IMR-90 (cell line): Measurements from ENCODE around the gene MLIP. TPM values are rescaled to one million over a fixed set of nuclear protein-coding genes. Genes with fewer than 3 reads are reported as not detected.

ENCODE experiments used
- ATAC-seq: fragments of 200-7000 bp; cut with Tn5 transposase; 2 replicates; pipeline ENCODE4 v1.9.1; 2020; ENCODE audit warnings: low read depth, mild to moderate bottlenecking, moderate library complexity
- Bru-seq: library from RNA; stranded (reverse); fragments of 400-500 nt; gene quantifications from one replicate; lab custom pipeline; 2021; lab: Mats Ljungman, UMichigan
- BruChase-seq, 2 experiments: library from RNA; stranded (reverse); fragments of 400-500 nt; gene quantifications; one replicate each; lab custom pipeline; 2021; lab: Mats Ljungman, UMichigan
- BruUV-seq: library from RNA; stranded (reverse); fragments of 400-500 nt; replicated peaks from 2 replicates; lab custom pipeline; 2021; lab: Mats Ljungman, UMichigan
- CTCF ChIA-PET: fragments of 300-600 bp; formaldehyde crosslinking; extraction: SDS; loops from one replicate; lab custom pipeline; 2021; ENCODE audit warnings: antibody characterized with exemption; lab: Yijun Ruan, JAX
- POLR2A ChIA-PET: fragments of 300-600 bp; sonication (Branson Sonifier 250); formaldehyde crosslinking; loops from one replicate; lab custom pipeline; 2022; ENCODE audit warnings: antibody characterized with exemption; ENCODE audit not compliant: unreplicated experiment; lab: Charles Lee
- DNase-seq: peaks from one replicate; pipeline ENCODE4 v3.0.0; 2013
- H2AFZ ChIP-seq: replicated peaks from 2 replicates; pipeline ENCODE3; 2013; ENCODE audit warnings: low read length, mild to moderate bottlenecking; ENCODE audit not compliant: poor library complexity
- H2AK5ac ChIP-seq: 2 replicates; pipeline ENCODE4 v1.6.1; 2013; ENCODE audit warnings: low read depth, low read length, inconsistent platforms
- H2AK9ac ChIP-seq: replicated peaks from 2 replicates; pipeline ENCODE3; 2013; ENCODE audit warnings: mild to moderate bottlenecking, low read depth, low read length, moderate library complexity; ENCODE audit not compliant: poor library complexity
- H2BK120ac ChIP-seq: 2 replicates; pipeline ENCODE4 v1.6.1; 2013; ENCODE audit warnings: low read depth, low read length, inconsistent platforms
- H2BK15ac ChIP-seq: 3 replicates; pipeline ENCODE4 v1.6.1; 2013; ENCODE audit warnings: low read depth, low read length, inconsistent platforms
- H2BK20ac ChIP-seq: 2 replicates; pipeline ENCODE4 v1.6.1; 2013; ENCODE audit warnings: low read depth, mild to moderate bottlenecking, inconsistent platforms, low read length, moderate library complexity
- H2BK5ac ChIP-seq: 2 replicates; pipeline ENCODE4 v1.6.1; 2013; ENCODE audit warnings: mild to moderate bottlenecking, low read depth, low read length, inconsistent platforms; ENCODE audit not compliant: poor library complexity, severe bottlenecking
- H3K14ac ChIP-seq: replicated peaks from 2 replicates; pipeline ENCODE4 v1.6.1; 2013; ENCODE audit warnings: low read depth, low read length, inconsistent platforms
- H3K18ac ChIP-seq: 2 replicates; pipeline ENCODE4 v1.6.1; 2013; ENCODE audit warnings: low read depth, low read length, control low read depth
- H3K23ac ChIP-seq: 2 replicates; pipeline ENCODE4 v1.6.1; 2013; ENCODE audit warnings: low read depth, low read length, inconsistent platforms
- H3K27ac ChIP-seq: 2 replicates; pipeline ENCODE4 v1.5.1; 2013; ENCODE audit warnings: mild to moderate bottlenecking, control low read depth, low read length; ENCODE audit not compliant: insufficient read depth
- H3K27me3 ChIP-seq: 2 replicates; pipeline ENCODE4 v1.6.1; 2013; ENCODE audit warnings: low read length; ENCODE audit not compliant: control insufficient read depth, insufficient read depth
- H3K36me3 ChIP-seq: 2 replicates; pipeline ENCODE4 v1.6.1; 2013; ENCODE audit warnings: low read length, mixed read lengths; ENCODE audit not compliant: control insufficient read depth, insufficient read depth
- H3K4ac ChIP-seq: 2 replicates; pipeline ENCODE4 v1.6.1; 2013; ENCODE audit warnings: low read depth, low read length, inconsistent platforms
- H3K4me1 ChIP-seq: 2 replicates; pipeline ENCODE4 v1.6.1; 2013; ENCODE audit warnings: low read length, mixed read lengths; ENCODE audit not compliant: control insufficient read depth, insufficient read depth
- H3K4me2 ChIP-seq: 2 replicates; pipeline ENCODE4 v1.6.1; 2013; ENCODE audit warnings: low read depth, mild to moderate bottlenecking, control low read depth, low read length, moderate library complexity
- H3K4me3 ChIP-seq: 2 replicates; pipeline ENCODE4 v1.5.1; 2013; ENCODE audit warnings: low read depth, mild to moderate bottlenecking, control low read depth, low read length, moderate library complexity; ENCODE audit not compliant: insufficient read depth
- H3K56ac ChIP-seq: 2 replicates; pipeline ENCODE4 v1.6.1; 2013; ENCODE audit warnings: low read length, inconsistent platforms; ENCODE audit not compliant: insufficient read depth; ENCODE audit errors: extremely low read depth
- H3K79me1 ChIP-seq, 2 experiments: 2 replicates each; pipeline ENCODE4 v1.6.1; 2013; ENCODE audit warnings: low read length in 2 of 2, inconsistent platforms in 1 of 2, low read depth in 1 of 2
- H3K9ac ChIP-seq: 2 replicates; pipeline ENCODE4 v1.6.1; 2013; ENCODE audit warnings: low read depth, low read length, control low read depth
- H3K9me1 ChIP-seq: 2 replicates; pipeline ENCODE4 v1.6.1; 2013; ENCODE audit warnings: low read length, inconsistent platforms; ENCODE audit not compliant: insufficient read depth
- H3K9me3 ChIP-seq: 2 replicates; pipeline ENCODE4 v1.6.1; 2013; ENCODE audit warnings: low read length; ENCODE audit not compliant: control insufficient read depth, insufficient read depth
- H4K20me1 ChIP-seq: 2 replicates; pipeline ENCODE4 v1.6.1; 2013; ENCODE audit warnings: low read length, inconsistent platforms; ENCODE audit not compliant: insufficient read depth
- H4K5ac ChIP-seq: 2 replicates; pipeline ENCODE4 v1.6.1; 2013; ENCODE audit warnings: mild to moderate bottlenecking, low read depth, low read length, control low read depth
- H4K8ac ChIP-seq, 2 experiments: 2 replicates each; pipeline ENCODE4 v1.6.1; 2013; ENCODE audit warnings: low read depth in 2 of 2, low read length in 2 of 2, control low read depth in 1 of 2, inconsistent platforms in 1 of 2
- H4K91ac ChIP-seq: 2 replicates; pipeline ENCODE4 v1.6.1; 2013; ENCODE audit warnings: low read depth, low read length, inconsistent platforms; ENCODE audit not compliant: insufficient read depth
- CHD1 ChIP-seq: IDR thresholded peaks from 2 replicates; pipeline ENCODE4 v1.6.1; 2012; ENCODE audit warnings: low read depth, low read length, improper control_type of control experiment
- FOS ChIP-seq: fragments of 150-350 bp; IDR thresholded peaks from 2 replicates; pipeline ENCODE4 v1.6.1; 2016; ENCODE audit warnings: low read depth, low read length
- MAZ ChIP-seq: IDR thresholded peaks from 2 replicates; pipeline ENCODE4 v1.6.1; 2012; ENCODE audit warnings: low read depth, mild to moderate bottlenecking, low read length, improper control_type of control experiment, moderate library complexity, borderline replicate concordance
- NFE2L2 ChIP-seq: fragments of 150-350 bp; IDR thresholded peaks from 2 replicates; pipeline ENCODE4 v1.6.1; 2016; ENCODE audit warnings: low read depth, mild to moderate bottlenecking, low read length
- POLR2A ChIP-seq: IDR thresholded peaks from 2 replicates; pipeline ENCODE4 v1.6.1; 2012; ENCODE audit warnings: mild to moderate bottlenecking, low read depth, low read length
- RAD21 ChIP-seq: IDR thresholded peaks from 2 replicates; pipeline ENCODE4 v1.6.1; 2012; ENCODE audit warnings: low read length, improper control_type of control experiment
- RCOR1 ChIP-seq: IDR thresholded peaks from 2 replicates; pipeline ENCODE4 v1.6.1; 2012; ENCODE audit warnings: mild to moderate bottlenecking, low read length, improper control_type of control experiment; ENCODE audit not compliant: insufficient replicate concordance
- RFX5 ChIP-seq: IDR thresholded peaks from 2 replicates; pipeline ENCODE4 v1.8.0; 2012; ENCODE audit warnings: low read depth, mild to moderate bottlenecking, low read length, moderate library complexity
- SMC3 ChIP-seq: fragments of 150-350 bp; IDR thresholded peaks from 2 replicates; pipeline ENCODE4 v1.6.1; 2016; ENCODE audit warnings: low read depth, mild to moderate bottlenecking, antibody characterized with exemption, low read length, moderate library complexity
- USF2 ChIP-seq: fragments of 150-350 bp; IDR thresholded peaks from 2 replicates; pipeline ENCODE4 v1.6.1; 2017; ENCODE audit warnings: mild to moderate bottlenecking, antibody characterized with exemption, low read length, low read depth
- WGBS, 2 experiments: methylation state at CpG; one replicate each; pipeline versions ENCODE4 v1.1.5 to v1.1.7; 2013; ENCODE audit warnings: missing lambda C conversion rate in 2 of 2; ENCODE audit not compliant: insufficient read length in 1 of 2; ENCODE audit errors: extremely low coverage in 2 of 2; 5-methylcytosine and 5-hydroxymethylcytosine counted together
- dilution Hi-C: fragments of 300-500 bp; cut with HindIII; formaldehyde crosslinking; loops from one replicate; pipeline ENCODE4 v1.14.3; 2018; ENCODE audit warnings: low sequenced_read_pairs; ENCODE audit not compliant: unreplicated experiment
- in situ Hi-C: fragments of 300-500 bp; cut with MboI; formaldehyde crosslinking; loops from 3 replicates; pipeline ENCODE4 v1.14.3; 2019; ENCODE audit warnings: low sequenced_read_pairs, inconsistent platforms, mixed read lengths
- intact Hi-C: fragments of 100-400 bp; cut with micrococcal nuclease; formaldehyde crosslinking; loops from 2 replicates; pipeline ENCODE4 v1.10.0; 2022
- long read RNA-seq: library from polyadenylated mRNA; unstranded; transcript quantifications from one replicate; pipeline ENCODE4 v2.0.0, GENCODE V29; 2021; ENCODE audit not compliant: unreplicated experiment
- polyA plus RNA-seq, 3 experiments: library from polyadenylated mRNA; depleted of rRNA; stranded (reverse); fragments of >200 nt; gene quantifications; 2 replicates each; pipeline ENCODE4 v1.2.3, GENCODE V29; 2012; ENCODE audit warnings: low replicate concordance in 1 of 3
- total RNA-seq: library from RNA; depleted of rRNA; stranded (reverse); fragments of >200 nt; gene quantifications from 2 replicates; pipeline ENCODE4 v1.2.3, GENCODE V29; 2012; rRNA removed
- TF ChIP-seq, protein P1 (sequence below): conservative IDR thresholded peaks from 2 replicates; pipeline ENCODE4 v1.5.1; 2012; ENCODE audit warnings: mild to moderate bottlenecking, low read depth, low read length, improper control_type of control experiment

The MLIP gene, protein sequence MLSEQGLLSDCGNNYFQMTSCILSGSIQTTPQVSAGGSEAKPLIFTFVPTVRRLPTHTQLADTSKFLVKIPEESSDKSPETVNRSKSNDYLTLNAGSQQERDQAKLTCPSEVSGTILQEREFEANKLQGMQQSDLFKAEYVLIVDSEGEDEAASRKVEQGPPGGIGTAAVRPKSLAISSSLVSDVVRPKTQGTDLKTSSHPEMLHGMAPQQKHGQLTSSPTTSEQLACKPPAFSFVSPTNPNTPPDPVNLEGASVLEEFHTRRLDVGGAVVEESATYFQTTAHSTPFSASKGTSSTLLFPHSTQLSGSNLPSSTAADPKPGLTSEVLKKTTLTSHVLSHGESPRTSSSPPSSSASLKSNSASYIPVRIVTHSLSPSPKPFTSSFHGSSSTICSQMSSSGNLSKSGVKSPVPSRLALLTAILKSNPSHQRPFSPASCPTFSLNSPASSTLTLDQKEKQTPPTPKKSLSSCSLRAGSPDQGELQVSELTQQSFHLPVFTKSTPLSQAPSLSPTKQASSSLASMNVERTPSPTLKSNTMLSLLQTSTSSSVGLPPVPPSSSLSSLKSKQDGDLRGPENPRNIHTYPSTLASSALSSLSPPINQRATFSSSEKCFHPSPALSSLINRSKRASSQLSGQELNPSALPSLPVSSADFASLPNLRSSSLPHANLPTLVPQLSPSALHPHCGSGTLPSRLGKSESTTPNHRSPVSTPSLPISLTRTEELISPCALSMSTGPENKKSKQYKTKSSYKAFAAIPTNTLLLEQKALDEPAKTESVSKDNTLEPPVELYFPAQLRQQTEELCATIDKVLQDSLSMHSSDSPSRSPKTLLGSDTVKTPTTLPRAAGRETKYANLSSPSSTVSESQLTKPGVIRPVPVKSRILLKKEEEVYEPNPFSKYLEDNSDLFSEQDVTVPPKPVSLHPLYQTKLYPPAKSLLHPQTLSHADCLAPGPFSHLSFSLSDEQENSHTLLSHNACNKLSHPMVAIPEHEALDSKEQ
- total RNA-seq (not detected in 2 replicates), polyA plus RNA-seq (2012; rRNA removed) (not detected in 2 replicates), Bru-seq, nascent RNA (percentile 6 among the genes with signal in this experiment), BruChase-seq, experiment 1, labeled RNA remaining after a 6-hour chase (percentile 20 among the genes with signal in this experiment), BruChase-seq, experiment 2, labeled RNA remaining after a 2-hour chase (percentile 14 among the genes with signal in this experiment)
- polyA plus RNA-seq (2012; cell fraction: cytosol; rRNA removed), result not detected in 2 replicates
- polyA plus RNA-seq (2012; cell fraction: nucleus; rRNA removed; ENCODE audit: low replicate concordance), result not detected in 2 replicates
- long read RNA-seq, result 0 reads

GRCh38 chr6:54111341-54112045 is at the start of gene MLIP:
MLIP (plus strand) TSS chr6:54111443; CDS start chr6:54111480, 37 bp downstream.
- no peak within 1 kb of the TSS for H2BK120ac ChIP-seq
- no peak within 1 kb of the TSS for H2AK5ac ChIP-seq
- no peak within 1 kb of the TSS for H2AK9ac ChIP-seq
- H3K4ac ChIP-seq, result no peak within 1 kb of the TSS
- H4K91ac ChIP-seq, result no peak within 1 kb of the TSS
- H3K23ac ChIP-seq, result no peak within 1 kb of the TSS
- H3K18ac ChIP-seq, result no peak within 1 kb of the TSS
- no peaks in the 10 kb centered on the region for H3K79me1 ChIP-seq
- H3K9me1 ChIP-seq, result no peaks in the 10 kb centered on the region
- in situ Hi-C loops, result no loop called here
- H4K5ac ChIP-seq, result no peak within 1 kb of the TSS
- H4K20me1 ChIP-seq, result no peaks in the 10 kb centered on the region
- intact Hi-C loops, result no loop called here
- no peak within 1 kb of the TSS for H3K9ac ChIP-seq
- no peaks in the 10 kb centered on the region for H3K9me3 ChIP-seq
- ChIA-PET POLR2A (no interaction called here), CTCF (interaction anchor here (0.7 kb wide), 1 partner anchor 19 kb away, joined by 3 read pairs; no protein-coding TSS in a partner anchor)
- ATAC-seq, result no peak
- peaks cover 3% of the 10 kb centered on the region; the same call in 1 of the 2 replicates for H3K27me3 ChIP-seq
- no peak within 1 kb of the TSS for H2BK15ac ChIP-seq
- no peak within 1 kb of the TSS for H3K4me2 ChIP-seq
- H3K4me1 ChIP-seq, result no peaks in the 10 kb centered on the region
- H2BK20ac ChIP-seq, result no peak within 1 kb of the TSS
- no peak within 1 kb of the TSS for H2AFZ ChIP-seq
- dilution Hi-C loops, result no loop called here
- DNase-seq, result no peak
- H4K8ac ChIP-seq, result no peak within 1 kb of the TSS
- WGBS, 2 experiments, result 30% methylated on average over 2 of the region's 10 CpGs; no CpG with 5 or more reads in 1 of the 2 experiments
- H3K4me3 ChIP-seq, result no peak within 1 kb of the TSS
- no peak within 1 kb of the TSS for H3K56ac ChIP-seq
- BruUV-seq, result no TSS peak
- no peak within 1 kb of the TSS for H3K27ac ChIP-seq
- no peak within 1 kb of the TSS for H3K14ac ChIP-seq
- no peak within 1 kb of the TSS for H2BK5ac ChIP-seq
- H3K36me3 ChIP-seq, result no peaks in the 10 kb centered on the region
- TF ChIP-seq RAD21 (no peak), FOS (no peak), RFX5 (no peak), CHD1 (no peak), MAZ (no peak), RCOR1 (no peak), USF2 (no peak), SMC3 (no peak), POLR2A (no peak), NFE2L2 (no peak)
- TF ChIP-seq, protein P1, sequence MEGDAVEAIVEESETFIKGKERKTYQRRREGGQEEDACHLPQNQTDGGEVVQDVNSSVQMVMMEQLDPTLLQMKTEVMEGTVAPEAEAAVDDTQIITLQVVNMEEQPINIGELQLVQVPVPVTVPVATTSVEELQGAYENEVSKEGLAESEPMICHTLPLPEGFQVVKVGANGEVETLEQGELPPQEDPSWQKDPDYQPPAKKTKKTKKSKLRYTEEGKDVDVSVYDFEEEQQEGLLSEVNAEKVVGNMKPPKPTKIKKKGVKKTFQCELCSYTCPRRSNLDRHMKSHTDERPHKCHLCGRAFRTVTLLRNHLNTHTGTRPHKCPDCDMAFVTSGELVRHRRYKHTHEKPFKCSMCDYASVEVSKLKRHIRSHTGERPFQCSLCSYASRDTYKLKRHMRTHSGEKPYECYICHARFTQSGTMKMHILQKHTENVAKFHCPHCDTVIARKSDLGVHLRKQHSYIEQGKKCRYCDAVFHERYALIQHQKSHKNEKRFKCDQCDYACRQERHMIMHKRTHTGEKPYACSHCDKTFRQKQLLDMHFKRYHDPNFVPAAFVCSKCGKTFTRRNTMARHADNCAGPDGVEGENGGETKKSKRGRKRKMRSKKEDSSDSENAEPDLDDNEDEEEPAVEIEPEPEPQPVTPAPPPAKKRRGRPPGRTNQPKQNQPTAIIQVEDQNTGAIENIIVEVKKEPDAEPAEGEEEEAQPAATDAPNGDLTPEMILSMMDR, result no peak
